Measurements from ENCODE around the gene ABHD1.

ABHD1 gene

GRCh38 chr2:27127883-27128667, 4.5 kb downstream of the ABHD1 start:
- ATAC-seq = no peak
- TF ChIP-seq ZNF70 (CRISPR knock-in tag; IDR thresholded peaks at IDR 0.05) = no peak
- no peak for TF ChIP-seq BACH2 (CRISPR knock-in tag; IDR thresholded peaks at IDR 0.05; ENCODE audit: borderline replicate concordance)
- no peak for TF ChIP-seq ESRRG (CRISPR knock-in tag; IDR thresholded peaks at IDR 0.05)
- no peak for TF ChIP-seq ZNF8 (CRISPR knock-in tag; IDR thresholded peaks at IDR 0.05)
- TF ChIP-seq ZC3H10 (CRISPR knock-in tag; IDR thresholded peaks at IDR 0.05) = no peak
- TF ChIP-seq CREB5 (CRISPR knock-in tag; IDR thresholded peaks at IDR 0.05; ENCODE audit: low read depth) = no peak
- TF ChIP-seq POU6F1 (CRISPR knock-in tag; IDR thresholded peaks at IDR 0.05; ENCODE audit: borderline replicate concordance, low read depth) = no peak
- TF ChIP-seq ZFP3 (CRISPR knock-in tag; IDR thresholded peaks at IDR 0.05) = no peak
- no peak for TF ChIP-seq TOX (CRISPR knock-in tag; IDR thresholded peaks at IDR 0.05; ENCODE audit: borderline replicate concordance)
- no peak for TF ChIP-seq CSDC2 (CRISPR knock-in tag; IDR thresholded peaks at IDR 0.05)
- no peak for TF ChIP-seq OSR1 (CRISPR knock-in tag; IDR thresholded peaks at IDR 0.05)
- TF ChIP-seq SNAI2 (CRISPR knock-in tag; IDR thresholded peaks at IDR 0.05) = no peak
- no peak for TF ChIP-seq TSHZ2 (CRISPR knock-in tag; IDR thresholded peaks at IDR 0.05)
- TF ChIP-seq GLIS3 (CRISPR knock-in tag; IDR thresholded peaks at IDR 0.05) = no peak
- TF ChIP-seq ZNF565 (CRISPR knock-in tag; conservative IDR thresholded peaks at IDR 0.05; ENCODE audit: low read depth) = no peak
- no peak for TF ChIP-seq PPARA (CRISPR knock-in tag; IDR thresholded peaks at IDR 0.05; ENCODE audit: borderline replicate concordance)

GRCh38 chr2:27128668-27129571, 5.3 kb downstream of the ABHD1 start:
- ATAC-seq = no peak
- TF ChIP-seq RARB (CRISPR knock-in tag; IDR thresholded peaks at IDR 0.05) = no peak
- TF ChIP-seq TCF4 (CRISPR knock-in tag; IDR thresholded peaks at IDR 0.05; ENCODE audit: borderline replicate concordance) = no peak
- TF ChIP-seq ESRRG (CRISPR knock-in tag; IDR thresholded peaks at IDR 0.05) = no peak
- TF ChIP-seq ZNF565 (CRISPR knock-in tag; conservative IDR thresholded peaks at IDR 0.05; ENCODE audit: low read depth) = no peak
- TF ChIP-seq ZNF8 (CRISPR knock-in tag; IDR thresholded peaks at IDR 0.05) = no peak
- no peak for TF ChIP-seq BACH2 (CRISPR knock-in tag; IDR thresholded peaks at IDR 0.05; ENCODE audit: borderline replicate concordance)
- TF ChIP-seq GLIS3 (CRISPR knock-in tag; IDR thresholded peaks at IDR 0.05) = no peak
- TF ChIP-seq CSRNP3 (CRISPR knock-in tag; IDR thresholded peaks at IDR 0.05) = no peak
- no peak for TF ChIP-seq ZC3H10 (CRISPR knock-in tag; IDR thresholded peaks at IDR 0.05)
- no peak for TF ChIP-seq SNAI2 (CRISPR knock-in tag; IDR thresholded peaks at IDR 0.05)
- no peak for TF ChIP-seq ZNF70 (CRISPR knock-in tag; IDR thresholded peaks at IDR 0.05)
- no peak for TF ChIP-seq TSHZ2 (CRISPR knock-in tag; IDR thresholded peaks at IDR 0.05)
- no peak for TF ChIP-seq PPARA (CRISPR knock-in tag; IDR thresholded peaks at IDR 0.05; ENCODE audit: borderline replicate concordance)
- no peak for TF ChIP-seq ZFP30 (CRISPR knock-in tag; IDR thresholded peaks at IDR 0.05)
- TF ChIP-seq CREB5 (CRISPR knock-in tag; IDR thresholded peaks at IDR 0.05; ENCODE audit: low read depth) = no peak
- no peak for TF ChIP-seq PATZ1 (CRISPR knock-in tag; IDR thresholded peaks at IDR 0.05; ENCODE audit: borderline replicate concordance)
- TF ChIP-seq OSR1 (CRISPR knock-in tag; IDR thresholded peaks at IDR 0.05) = no peak
- no peak for TF ChIP-seq CSDC2 (CRISPR knock-in tag; IDR thresholded peaks at IDR 0.05)
- TF ChIP-seq ISL1 (CRISPR knock-in tag; IDR thresholded peaks at IDR 0.05) = no peak
